GM10266 (cell line): ENCODE measurements around the gene PHLPP2.

ENCODE experiments used
- DNase-seq: peaks from one replicate; pipeline ENCODE4 v3.0.0; 2012; ENCODE audit errors: extremely low spot score
- TF ChIP-seq, protein P1 (sequence below): IDR thresholded peaks from 2 replicates; pipeline ENCODE4 v1.5.1; 2012; ENCODE audit warnings: mild to moderate bottlenecking, low read depth; ENCODE audit not compliant: control insufficient read depth, insufficient read depth; ENCODE audit errors: missing control alignments

The PHLPP2 gene

DNA sequence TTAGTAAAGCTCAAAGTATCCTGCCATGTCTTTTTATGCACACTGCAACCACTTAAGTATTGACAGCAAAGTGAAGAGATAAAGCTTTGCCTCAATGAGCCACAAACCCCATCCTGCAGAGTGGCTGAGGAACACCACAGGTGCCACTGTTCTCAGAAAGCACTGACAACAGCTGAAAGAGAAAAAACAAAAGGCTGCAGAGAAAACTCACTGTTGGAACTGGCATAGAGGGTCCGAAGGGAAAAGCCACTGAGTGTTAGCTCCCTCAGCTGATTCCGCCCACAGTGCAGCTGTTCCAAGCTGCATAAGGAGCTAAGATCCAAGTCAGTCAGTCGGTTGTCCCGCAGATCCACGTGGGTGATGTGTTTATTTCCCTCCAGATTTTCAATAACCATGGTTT, 48.3 kb downstream of the PHLPP2 start:
- TF ChIP-seq, protein P1, sequence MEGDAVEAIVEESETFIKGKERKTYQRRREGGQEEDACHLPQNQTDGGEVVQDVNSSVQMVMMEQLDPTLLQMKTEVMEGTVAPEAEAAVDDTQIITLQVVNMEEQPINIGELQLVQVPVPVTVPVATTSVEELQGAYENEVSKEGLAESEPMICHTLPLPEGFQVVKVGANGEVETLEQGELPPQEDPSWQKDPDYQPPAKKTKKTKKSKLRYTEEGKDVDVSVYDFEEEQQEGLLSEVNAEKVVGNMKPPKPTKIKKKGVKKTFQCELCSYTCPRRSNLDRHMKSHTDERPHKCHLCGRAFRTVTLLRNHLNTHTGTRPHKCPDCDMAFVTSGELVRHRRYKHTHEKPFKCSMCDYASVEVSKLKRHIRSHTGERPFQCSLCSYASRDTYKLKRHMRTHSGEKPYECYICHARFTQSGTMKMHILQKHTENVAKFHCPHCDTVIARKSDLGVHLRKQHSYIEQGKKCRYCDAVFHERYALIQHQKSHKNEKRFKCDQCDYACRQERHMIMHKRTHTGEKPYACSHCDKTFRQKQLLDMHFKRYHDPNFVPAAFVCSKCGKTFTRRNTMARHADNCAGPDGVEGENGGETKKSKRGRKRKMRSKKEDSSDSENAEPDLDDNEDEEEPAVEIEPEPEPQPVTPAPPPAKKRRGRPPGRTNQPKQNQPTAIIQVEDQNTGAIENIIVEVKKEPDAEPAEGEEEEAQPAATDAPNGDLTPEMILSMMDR = no peak
- no peak for DNase-seq

DNA sequence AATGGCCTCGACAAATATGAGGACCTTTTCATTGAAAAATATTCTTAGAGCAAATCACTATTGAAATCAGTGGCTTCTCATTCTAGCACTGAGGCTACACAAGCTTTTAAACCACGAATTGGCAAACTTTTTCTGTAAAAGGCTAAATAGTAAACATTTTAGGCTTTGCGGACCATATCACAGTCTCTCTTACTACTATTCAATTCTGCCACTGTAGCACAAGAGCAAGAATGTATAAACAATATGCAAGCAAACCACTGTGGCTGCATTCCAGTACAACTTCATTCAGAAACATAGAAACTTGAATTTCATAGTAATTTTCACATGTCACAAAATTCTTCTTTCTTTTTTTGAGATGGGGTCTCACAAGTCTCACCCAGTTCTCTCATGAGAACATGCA, 49.1 kb downstream of the PHLPP2 start:
- no peak for DNase-seq
- TF ChIP-seq, protein P1 = no peak

GRCh38 chr16:71674229-71674628, 50.3 kb downstream of the PHLPP2 start:
- DNase-seq = no peak

GRCh38 chr16:71673582-71673973, 50.9 kb downstream of the PHLPP2 start:
- TF ChIP-seq, protein P1 = no peak
- no peak for DNase-seq

More at GRCh38 chr16:71674229-71674628, 50.3 kb downstream of the PHLPP2 start:
- TF ChIP-seq, protein P1 = no peak

DNA sequence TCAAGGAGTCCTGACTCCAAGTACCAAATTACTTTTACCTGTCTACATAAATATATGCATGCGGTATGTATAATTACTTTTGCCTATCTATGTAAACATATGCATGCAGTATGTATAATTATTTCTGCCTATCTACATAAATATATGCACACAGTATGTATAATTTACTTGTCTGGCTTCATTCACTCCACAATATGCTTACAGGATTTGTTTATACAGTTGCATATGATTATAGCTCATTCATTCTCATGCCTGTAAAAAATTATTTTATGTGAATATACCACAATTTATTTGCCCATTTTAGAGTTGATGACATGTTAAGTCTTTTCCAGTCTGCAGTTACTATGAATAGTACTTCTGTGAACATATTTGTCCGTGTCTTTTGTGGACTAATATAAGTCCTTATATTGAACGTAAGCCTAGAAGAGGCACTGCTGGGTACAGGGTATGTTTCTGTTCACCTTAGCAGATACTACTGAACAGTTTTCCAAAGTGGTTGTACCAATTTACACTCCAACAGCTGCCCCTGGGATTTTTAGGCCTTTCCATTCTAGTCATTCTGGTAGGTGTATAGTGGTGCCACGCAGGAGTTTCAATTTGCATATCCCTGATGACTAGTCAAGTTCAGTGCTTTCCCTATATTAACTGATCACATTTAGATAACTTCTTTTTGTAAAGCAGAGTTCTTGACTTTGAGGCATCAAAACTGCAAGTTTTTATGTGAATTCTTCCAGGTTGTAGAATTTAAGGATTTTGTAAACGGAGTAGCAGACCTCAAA, 51.5 kb downstream of the PHLPP2 start:
- DNase-seq = no peak
- TF ChIP-seq, protein P1 = no peak

- no peak for DNase-seq
Measured at GRCh38 chr16:71672125-71672524, 52.4 kb downstream of the PHLPP2 start.

DNA sequence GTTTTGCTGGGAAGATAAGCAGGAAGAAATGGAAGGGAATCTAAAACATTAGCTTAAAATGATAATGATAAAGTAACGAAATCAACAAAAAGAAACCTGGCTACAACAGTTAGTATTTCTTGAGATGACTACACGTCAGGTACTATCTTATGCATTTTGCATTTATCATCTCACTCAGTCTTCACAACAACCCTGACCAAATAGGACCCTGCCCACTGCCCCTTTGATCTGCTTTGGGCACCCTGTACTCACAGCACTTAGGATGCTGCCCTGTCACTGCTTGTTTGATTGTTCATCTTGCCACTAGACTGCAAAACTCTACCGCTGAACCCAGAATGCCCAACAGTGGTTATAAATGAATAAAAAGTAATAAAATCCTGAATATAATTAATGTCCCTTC, 53.3 kb downstream of the PHLPP2 start:
- TF ChIP-seq, protein P1 = no peak
- no peak for DNase-seq

More at GRCh38 chr16:71672125-71672524, 52.4 kb downstream of the PHLPP2 start:
- TF ChIP-seq, protein P1 = no peak
